HG03064 (cell line): Measurements from ENCODE around the gene ZMYND15.
"Not testable (repeated sequence)": the region's sequence is repeated elsewhere in the genome, so short reads cannot be mapped to it uniquely, and the experiment has no call there.

Source experiments
- ATAC-seq: cut with Tn5 transposase; IDR thresholded peaks from one replicate; pipeline ENCODE4 v1.9.1; 2021; ENCODE audit warnings: low read depth; ENCODE audit not compliant: unreplicated experiment

Gene ZMYND15, protein sequence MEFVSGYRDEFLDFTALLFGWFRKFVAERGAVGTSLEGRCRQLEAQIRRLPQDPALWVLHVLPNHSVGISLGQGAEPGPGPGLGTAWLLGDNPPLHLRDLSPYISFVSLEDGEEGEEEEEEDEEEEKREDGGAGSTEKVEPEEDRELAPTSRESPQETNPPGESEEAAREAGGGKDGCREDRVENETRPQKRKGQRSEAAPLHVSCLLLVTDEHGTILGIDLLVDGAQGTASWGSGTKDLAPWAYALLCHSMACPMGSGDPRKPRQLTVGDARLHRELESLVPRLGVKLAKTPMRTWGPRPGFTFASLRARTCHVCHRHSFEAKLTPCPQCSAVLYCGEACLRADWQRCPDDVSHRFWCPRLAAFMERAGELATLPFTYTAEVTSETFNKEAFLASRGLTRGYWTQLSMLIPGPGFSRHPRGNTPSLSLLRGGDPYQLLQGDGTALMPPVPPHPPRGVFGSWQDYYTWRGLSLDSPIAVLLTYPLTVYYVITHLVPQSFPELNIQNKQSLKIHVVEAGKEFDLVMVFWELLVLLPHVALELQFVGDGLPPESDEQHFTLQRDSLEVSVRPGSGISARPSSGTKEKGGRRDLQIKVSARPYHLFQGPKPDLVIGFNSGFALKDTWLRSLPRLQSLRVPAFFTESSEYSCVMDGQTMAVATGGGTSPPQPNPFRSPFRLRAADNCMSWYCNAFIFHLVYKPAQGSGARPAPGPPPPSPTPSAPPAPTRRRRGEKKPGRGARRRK

DNA sequence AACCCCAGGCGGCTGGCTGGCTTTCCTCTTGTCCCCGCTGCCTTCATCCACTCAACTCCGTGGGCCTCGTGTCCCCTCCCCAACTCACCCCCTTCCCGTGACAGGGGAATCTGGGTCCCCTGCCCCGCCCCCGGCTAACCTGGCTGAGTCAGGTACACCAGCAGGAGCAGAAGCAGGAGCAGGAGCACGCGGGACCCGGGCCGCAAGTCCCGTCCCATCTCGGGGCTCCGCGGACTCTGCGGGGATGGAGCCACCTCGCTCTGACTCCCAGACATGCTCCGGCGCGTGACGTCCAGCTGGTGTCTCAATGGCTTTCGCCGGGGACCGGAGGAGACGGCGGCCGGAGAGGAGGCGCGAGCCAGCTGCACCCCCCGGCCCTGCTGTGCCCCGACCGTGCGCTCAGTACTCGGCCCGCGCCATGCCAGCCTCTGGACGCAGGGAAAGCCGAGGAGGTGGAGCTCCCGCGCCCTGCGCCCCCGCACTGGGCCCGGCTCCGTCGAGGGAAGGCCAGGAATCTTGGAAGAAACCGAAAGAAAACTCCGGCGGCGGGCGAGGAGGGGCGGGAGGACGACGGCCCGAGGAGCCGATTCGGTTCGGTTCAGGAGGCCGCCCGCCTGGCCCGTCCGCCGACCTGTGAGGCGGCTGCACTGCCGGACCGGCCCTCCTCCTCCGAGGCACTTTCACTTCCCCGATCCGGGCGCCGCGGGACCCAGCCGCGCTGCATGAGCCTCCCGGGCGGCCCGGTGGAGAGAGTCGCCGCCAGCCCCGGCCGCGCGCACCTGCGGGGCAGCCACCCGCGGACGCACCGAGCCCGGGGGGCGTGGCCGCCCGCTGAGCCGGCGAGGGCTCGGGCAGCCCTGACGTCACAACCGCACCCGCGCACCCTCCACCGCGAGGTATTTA, at the start of gene ZMYND15, which contains the start of gene CXCL16:
TSS of gene ZMYND15 (plus strand) at position 712 of the 903 bp plus-strand sequence. CDS start 716 bp downstream, outside the sequence.
TSS of gene CXCL16 (minus strand) at position 807 of the 903 bp plus-strand sequence. CDS start at position 218, 589 bp downstream.
- no peak for ATAC-seq

DNA sequence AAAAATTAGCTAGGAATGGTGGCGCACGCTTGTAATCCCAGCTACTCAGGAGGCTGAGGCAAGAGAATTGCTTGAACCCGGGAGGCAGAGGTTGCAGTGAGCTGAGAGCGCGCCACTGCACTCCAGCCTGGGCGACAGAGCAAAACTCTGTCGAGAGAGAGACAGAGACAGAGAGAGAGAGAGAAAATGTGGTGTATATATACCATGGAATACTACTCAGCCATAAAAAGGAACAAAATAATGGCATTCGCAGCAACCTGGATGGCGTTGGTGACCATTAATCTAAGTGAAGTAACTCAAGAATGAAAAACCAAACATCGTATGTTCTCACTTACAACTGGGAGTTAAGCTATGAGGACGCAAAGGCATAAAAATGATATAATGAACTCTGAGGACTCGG, 49.8 kb upstream of the ZMYND15 start:
- ATAC-seq = not testable (repeated sequence)

DNA sequence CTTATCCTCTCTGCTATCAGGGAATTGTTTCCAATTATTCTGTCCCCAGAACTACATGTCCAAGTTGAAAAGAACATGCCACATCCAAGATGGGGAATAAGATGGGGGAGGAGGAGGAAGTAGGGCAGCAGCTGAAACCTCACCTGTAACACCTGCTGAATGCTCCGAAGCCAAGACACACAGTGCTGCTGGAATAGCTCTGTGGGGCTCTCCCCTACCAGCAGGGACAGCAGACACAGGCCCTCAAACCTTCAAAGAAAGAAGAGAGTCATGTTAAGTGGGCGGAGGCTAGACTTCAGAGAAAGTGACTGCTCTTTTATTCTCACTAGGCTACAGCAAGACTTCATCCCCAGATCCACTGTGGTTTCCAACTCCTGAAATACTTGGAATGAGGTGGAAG, 48.9 kb upstream of the ZMYND15 start:
- no peak for ATAC-seq

DNA sequence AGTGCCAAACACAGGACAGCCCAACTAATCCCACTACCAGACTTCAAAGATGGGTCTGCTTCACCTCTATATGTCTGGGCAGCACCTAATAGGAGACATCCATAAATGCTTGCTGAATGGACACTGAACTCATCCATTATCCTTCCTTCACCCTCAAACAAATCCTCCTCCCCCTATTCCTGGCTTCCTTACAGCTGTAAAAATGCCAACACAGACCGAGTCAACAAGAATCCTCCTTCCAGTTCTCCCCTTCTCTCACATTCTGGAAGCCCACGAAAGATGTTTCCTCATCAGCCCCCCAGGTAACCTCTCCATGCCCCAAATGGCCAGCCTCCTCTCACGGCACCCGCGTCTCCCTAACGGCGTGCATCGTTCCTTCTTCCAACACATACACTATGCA, 47.9 kb upstream of the ZMYND15 start:
- ATAC-seq = no peak

DNA sequence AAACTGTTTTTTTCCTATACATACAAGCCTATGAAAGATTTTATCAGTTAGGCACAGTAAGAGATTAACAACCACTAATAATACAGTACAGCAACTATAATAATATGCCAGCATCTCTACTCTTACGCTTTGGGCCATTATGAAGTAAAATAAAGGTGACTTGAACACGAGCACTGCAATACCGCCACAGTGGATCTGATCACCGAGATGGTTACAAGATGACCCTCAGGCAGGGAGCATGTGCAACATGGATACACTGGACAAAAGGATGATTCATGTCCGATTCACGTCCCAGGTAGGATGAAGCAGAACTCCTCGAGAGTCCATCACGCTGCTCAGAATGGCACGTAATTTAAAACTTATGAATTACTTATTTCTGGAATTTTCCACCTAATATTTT, 46.2 kb upstream of the ZMYND15 start:
- no peak for ATAC-seq

DNA sequence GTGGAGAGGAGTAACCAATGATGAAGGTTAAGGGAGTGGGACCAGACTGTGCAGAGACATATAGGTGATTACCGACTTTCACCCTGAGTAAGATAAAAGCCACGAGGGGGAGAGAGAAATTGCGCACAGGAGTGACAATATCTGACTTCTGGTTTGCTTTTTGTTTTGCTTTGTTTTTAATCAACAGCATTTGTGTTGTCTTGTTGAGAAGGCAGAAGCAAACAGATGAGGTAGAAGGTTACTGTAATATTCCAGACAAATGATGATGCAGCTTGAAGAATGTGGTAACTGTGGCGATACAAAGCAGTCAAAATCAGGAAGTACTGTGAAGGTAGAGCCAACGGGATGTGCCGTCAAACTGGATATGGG, 43.2 kb upstream of the ZMYND15 start:
- ATAC-seq = no peak

DNA sequence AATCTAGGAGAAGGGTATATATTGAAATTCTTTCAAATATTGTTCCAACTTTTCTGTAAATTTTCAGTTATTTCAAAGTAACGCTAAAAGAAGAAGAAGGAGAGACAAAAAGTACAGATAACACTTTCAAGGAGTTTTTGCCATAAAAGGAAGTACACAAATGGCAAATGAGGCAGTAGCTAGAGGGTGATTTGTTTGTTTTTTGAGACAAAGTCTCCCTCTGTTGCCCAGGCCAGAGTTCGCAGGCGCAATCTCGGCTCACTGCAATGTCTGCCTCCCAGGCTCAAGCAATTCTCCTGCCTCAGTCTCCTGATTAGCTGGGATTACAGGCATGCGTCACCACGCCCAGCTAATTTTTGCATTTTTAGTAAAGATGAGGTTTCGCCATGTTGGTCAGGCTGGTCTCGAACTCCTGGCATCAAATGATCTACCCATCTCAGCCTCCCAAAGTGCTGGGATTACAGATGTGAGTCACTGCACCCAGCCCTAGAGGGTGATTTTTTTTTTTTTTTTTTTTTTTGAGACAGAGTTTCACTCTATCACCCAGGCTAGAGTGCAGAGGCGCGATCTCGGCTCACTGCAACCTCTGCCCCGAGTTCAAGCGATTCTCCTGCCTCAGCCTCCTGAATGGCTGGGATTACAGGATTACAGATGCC, 40.1 kb upstream of the ZMYND15 start:
- ATAC-seq = not testable (repeated sequence)

DNA sequence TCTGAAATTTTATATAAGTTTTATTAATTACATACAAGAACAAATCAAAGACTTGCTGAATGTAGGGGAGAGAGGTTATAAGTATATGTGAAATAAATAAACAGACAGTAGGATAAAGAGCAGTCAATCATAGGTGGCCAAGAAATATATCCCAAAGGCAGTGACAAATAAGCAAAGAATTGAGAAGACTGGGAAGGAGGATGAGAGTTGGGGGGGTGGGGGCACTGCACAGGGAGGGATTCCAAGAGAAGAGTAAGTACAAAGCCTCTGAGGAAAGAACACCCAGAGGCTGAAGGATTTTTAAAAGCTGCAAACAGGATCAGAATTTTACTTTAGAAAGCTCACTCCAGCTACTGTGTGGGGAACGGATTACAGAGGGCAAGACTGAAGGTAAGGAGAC, 38.5 kb upstream of the ZMYND15 start:
- ATAC-seq = no peak

DNA sequence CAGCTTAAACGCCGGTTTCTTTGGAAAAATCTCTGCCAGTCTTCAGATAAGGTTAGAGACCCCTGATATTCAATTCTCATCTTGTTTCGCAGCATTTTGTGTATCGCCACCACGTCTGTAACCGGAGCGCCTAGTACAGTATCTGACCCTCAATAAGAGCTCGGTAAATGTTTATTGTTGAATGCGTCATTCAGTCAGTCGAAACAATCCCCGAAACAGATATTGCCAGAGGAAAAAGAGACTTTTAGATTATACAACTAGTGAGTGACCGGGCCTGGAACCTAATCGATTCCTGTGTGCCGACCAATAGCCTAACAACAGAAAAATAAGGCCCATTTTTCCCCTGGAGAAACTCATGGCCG, 36.3 kb upstream of the ZMYND15 start:
- no peak for ATAC-seq

DNA sequence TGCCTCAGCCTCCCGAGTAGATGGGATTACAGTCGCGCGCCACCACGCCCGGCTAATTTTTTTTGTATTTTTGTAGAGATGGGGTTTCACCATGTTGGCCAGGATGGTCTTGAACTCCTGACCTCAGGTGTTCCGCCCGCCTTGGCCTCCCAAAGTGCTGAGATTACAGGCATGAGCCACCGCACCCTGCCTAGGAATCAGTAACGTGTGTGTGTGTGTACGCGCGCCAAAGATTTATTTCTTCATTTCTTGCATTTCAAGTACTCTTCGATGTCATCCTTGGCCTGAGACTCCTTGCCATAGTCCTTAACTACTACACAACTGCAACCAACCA, 35.1 kb upstream of the ZMYND15 start:
- not testable (repeated sequence) for ATAC-seq

DNA sequence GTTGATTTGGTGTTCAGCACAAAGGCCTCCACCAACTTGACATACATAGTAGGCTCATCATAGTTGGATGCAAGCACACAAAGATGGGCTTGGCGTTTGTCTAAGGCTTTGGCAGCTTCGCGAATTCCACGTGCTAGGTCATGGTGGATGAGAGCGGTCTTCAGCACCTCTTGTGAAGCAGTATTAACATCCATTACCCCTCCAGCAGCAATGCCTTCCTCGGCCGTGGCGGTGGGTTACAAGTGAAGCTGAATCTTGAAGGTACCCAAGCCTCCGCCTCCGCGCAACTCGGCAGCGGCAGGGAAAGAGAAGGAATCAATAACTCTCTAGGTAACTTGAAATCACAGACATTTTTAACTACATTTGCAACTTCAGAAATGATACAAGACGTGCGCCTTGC, 34.6 kb upstream of the ZMYND15 start:
- no peak for ATAC-seq

DNA sequence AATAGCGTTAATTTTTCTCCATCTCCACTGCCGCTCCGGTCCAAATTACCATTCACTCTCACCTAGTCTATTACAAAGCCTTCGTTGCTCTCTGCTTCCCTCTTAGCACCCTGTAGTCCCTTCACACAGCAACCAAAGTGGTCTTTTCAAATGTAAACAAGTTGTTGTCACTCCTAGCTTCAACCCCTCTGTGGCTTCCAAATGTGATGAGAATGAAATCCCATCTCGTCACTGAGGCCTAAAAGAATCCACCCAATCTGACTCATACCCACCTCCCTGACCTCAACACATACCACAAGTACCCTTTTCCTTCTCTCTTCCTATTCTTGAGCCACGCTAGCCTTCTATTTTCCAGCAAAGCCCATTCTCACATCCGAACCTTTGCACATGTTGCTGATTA, 33.5 kb upstream of the ZMYND15 start:
- ATAC-seq = no peak

DNA sequence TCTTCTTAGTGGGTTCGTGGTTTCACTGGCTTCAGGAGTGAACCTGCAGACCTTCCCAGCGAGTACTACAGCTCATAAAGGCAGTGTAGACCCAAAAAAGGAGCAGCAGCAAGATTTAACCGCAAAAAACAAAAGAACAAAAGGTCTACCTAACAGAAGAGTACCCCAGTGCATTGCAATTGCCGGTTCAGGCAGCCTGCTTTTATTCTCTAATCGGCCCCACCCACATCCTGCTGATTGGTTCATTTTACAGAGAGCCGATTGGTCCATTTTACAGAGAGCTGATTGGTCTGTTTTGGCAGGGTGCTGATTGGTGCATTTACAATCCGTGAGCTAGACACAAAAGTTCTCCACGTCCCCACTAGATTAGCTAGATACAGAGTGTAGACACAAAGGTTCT, 31.2 kb upstream of the ZMYND15 start:
- no peak for ATAC-seq

DNA sequence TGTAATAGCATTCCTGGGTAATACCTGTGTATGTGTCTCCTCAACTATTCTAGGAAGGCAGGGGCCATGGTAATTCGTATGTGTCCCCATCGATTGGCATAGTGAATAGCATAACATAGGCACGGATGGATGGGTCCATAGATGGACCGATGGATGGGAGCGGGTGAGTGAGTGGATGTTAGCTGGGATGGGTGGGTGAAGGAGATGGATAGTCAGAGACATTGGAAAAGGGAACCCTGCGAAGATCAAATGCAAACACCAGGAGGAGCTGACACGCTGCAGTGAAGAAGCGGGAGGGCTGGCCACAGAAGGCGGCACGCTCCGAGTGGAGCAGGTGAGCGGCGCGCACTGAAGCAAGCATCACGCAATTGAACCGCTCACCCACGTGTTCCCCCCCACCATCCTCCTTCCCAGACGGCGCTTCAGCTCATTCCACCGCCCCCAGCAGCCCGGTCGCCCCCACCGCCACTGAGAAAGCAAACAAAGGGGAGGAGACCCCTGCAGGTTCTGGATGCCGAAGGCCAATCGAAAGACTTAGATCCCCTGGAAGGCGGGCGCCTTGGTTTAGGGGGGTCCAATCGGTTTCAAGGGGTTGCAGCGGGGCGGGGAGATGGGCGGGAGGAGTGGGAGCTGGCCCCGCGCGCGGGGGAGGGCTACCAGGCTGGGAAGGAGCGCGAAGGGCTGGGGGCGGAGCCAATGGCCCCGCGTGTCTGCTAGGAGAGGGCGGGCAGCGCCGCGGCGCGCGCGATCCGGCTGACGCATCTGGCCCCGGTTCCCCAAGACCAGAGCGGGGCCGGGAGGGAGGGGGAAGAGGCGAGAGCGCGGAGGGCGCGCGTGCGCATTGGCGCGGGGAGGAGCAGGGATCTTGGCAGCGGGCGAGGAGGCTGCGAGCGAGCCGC, 29.6 kb upstream of the ZMYND15 start, which contains the start of gene ARRB2:
TSS of gene ARRB2 (plus strand) at position 839 of the 899 bp plus-strand sequence. CDS start 90 bp downstream, outside the sequence.
- peak; percentile 65 for ATAC-seq

DNA sequence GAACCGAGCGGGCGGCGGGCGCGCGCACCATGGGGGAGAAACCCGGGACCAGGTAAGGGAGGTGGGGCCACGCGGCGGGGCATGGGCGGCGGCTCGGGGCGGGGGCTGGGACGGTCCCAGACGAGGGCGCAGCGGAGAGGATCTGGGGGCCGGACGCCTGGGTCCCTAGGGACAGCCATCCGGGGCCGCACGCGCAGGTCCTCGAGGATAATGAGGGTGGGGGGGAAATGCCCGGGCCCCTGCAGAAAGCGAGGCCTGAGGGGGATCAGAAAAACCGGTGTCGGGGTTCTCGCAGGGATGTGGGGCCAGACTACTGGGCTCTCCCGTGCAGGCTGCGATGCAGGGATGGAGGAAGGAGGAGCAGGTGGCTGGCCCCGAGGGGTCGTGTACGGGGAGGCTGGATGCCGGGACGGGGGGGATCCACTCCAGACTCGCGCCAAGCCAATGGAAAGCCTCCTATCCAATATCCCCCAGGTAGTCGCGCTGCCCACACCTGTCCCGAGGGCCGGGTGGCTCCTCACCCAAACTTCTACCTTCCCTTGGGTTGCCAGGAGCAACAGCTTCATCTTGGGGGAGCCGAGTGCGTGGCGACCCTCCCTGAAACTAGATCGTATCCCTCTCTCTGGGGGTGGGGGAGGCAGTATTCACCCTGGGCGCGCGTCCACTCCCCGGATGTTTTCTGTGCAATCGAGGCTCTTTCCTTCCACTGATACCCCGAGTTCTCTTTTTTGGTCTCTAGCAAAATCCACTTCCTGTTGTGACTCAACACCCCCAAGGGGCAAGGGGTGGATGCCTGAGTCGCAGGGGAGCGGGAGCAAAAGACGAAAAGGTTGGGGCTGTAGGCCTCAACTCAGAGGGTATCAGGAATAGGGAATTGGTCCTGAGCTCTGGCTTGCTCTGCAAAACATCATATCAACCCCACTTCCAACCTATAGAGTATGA, 28.7 kb upstream of the ZMYND15 start:
- ATAC-seq = no peak

DNA sequence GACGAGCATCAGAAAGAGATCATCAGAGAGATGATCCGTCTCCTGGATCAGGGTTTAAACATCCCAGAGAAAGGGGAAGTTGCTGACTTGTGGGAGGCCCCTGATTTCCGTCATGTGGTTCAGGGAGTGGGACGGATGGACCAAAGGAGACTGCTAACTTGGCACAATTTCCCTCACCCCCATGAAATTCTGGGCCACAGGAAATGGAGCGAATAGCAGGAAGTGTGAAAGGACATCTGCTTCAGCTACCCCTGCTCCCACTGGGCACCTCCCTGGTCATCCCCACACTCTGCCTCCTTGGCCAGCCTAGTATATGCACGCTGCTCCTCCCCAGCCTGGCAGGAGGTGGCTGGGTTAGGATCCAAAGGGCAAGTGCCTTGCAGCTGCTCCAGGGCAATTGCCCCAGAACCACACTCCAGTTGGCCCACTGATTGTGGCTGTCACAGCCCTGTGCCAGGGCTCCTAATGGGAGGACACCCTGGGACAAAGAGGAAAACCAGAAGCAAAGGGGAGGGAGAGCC, 27.9 kb upstream of the ZMYND15 start:
- ATAC-seq = no peak

DNA sequence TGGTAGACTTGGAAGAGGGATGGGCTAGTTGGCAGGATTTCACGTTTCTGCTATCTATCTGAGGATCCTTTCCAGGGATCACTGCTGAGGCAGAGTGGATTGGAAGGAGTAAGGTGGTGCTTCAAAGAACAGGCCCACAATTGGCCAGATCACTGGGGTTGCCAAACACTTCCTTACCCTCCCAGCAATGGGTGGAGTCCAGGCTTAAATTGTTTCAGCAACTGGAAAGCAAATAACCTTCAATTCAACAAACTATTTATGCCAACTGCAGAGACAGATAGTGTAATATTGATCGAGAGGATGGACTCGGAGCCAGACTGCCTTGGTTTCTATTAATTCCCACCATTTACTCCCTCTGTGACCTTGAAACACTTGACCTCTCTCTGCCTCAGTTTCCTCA, 27.1 kb upstream of the ZMYND15 start:
- ATAC-seq = no peak
